LoVo (cell line): ENCODE measurements around the gene NR2F1-AS1.

Source experiments
- DNase-seq: peaks from one replicate; pipeline ENCODE4 v3.0.0-alpha.2; 2016; ENCODE audit warnings: low spot score

The NR2F1-AS1 gene

GRCh38 chr5:93603078-93603792 lies 22.2 kb upstream of the NR2F1-AS1 start:
- no peak for DNase-seq

GRCh38 chr5:93602241-93603077 lies 21.4 kb upstream of the NR2F1-AS1 start:
- DNase-seq = no peak

GRCh38 chr5:93601802-93602155 lies 20.8 kb upstream of the NR2F1-AS1 start:
- no peak for DNase-seq

- DNase-seq = no peak
Observed at GRCh38 chr5:93601071-93601801, 20.2 kb upstream of the NR2F1-AS1 start.

GRCh38 chr5:93600409-93601070 lies 19.5 kb upstream of the NR2F1-AS1 start:
- DNase-seq = no peak

- DNase-seq = no peak
Observed at GRCh38 chr5:93599399-93600120, 18.5 kb upstream of the NR2F1-AS1 start.

GRCh38 chr5:93599001-93599379 lies 18.0 kb upstream of the NR2F1-AS1 start:
- no peak for DNase-seq

- DNase-seq = peak; percentile 23
Observed at GRCh38 chr5:93598091-93599000, 17.3 kb upstream of the NR2F1-AS1 start.

GRCh38 chr5:93596676-93597490 lies 15.9 kb upstream of the NR2F1-AS1 start:
- peak; percentile 71 for DNase-seq

GRCh38 chr5:93596310-93596675 lies 15.3 kb upstream of the NR2F1-AS1 start:
- DNase-seq = no peak

- no peak for DNase-seq
Observed at GRCh38 chr5:93595420-93596147, 14.6 kb upstream of the NR2F1-AS1 start.

- DNase-seq = no peak
Observed at GRCh38 chr5:93594591-93595419, 13.8 kb upstream of the NR2F1-AS1 start.

GRCh38 chr5:93593476-93594131 lies 12.6 kb upstream of the NR2F1-AS1 start:
- DNase-seq = no peak

- no peak for DNase-seq
Observed at GRCh38 chr5:93592883-93593282, 11.9 kb upstream of the NR2F1-AS1 start.

- no peak for DNase-seq
Observed at GRCh38 chr5:93591323-93591945, 10.4 kb upstream of the NR2F1-AS1 start.

GRCh38 chr5:93590493-93590892 lies 9.5 kb upstream of the NR2F1-AS1 start:
- no peak for DNase-seq

- DNase-seq = no peak
Observed at GRCh38 chr5:93589829-93590215, 8.8 kb upstream of the NR2F1-AS1 start.
